AG04450 (cell line): ENCODE results near the gene HMGCS1. TPM values are rescaled to one million over a fixed set of nuclear protein-coding genes. Genes with fewer than 3 reads are reported as not detected.

Experiments used
- CTCF ChIA-PET: fragments of 300-600, 350-600 bp; formaldehyde crosslinking; extraction: SDS; loops from one replicate; lab custom pipeline; 2022; ENCODE audit warnings: antibody characterized with exemption, inconsistent platforms; lab: Charles Lee
- POLR2A ChIA-PET: fragments of 350-600 bp; formaldehyde crosslinking; extraction: SDS; loops from one replicate; lab custom pipeline; 2021; ENCODE audit warnings: antibody characterized with exemption, inconsistent platforms; lab: Yijun Ruan, JAX
- DNase-seq: peaks from one replicate; pipeline ENCODE4 v3.0.0-alpha.2; 2011; ENCODE audit warnings: low read depth, low spot score
- H3K27ac ChIP-seq: one replicate; pipeline ENCODE4 v1.5.1; 2012; ENCODE audit warnings: low read depth, low read length, control low read depth
- H3K27me3 ChIP-seq: one replicate; pipeline ENCODE4 v1.6.0; 2012; ENCODE audit warnings: low read length; ENCODE audit not compliant: control insufficient read depth, insufficient read depth
- H3K4me3 ChIP-seq: 2 replicates; pipeline ENCODE4 v1.5.1; 2011; ENCODE audit warnings: mild to moderate bottlenecking, low read depth, low read length, control low read depth
- H3K9me3 ChIP-seq: 2 replicates; pipeline ENCODE4 v1.5.1; 2012; ENCODE audit warnings: low read length; ENCODE audit not compliant: control insufficient read depth, insufficient read depth
- polyA plus RNA-seq: library from polyadenylated mRNA; depleted of rRNA; stranded (reverse); fragments of >200 nt; gene quantifications from 2 replicates; pipeline ENCODE4 v1.2.3, GENCODE V29; 2011
- TF ChIP-seq, protein P1 (sequence below): IDR thresholded peaks from 2 replicates; pipeline ENCODE4 v1.5.1; 2011; ENCODE audit warnings: low read depth, low read length, control low read depth, inconsistent platforms

The HMGCS1 gene
- polyA plus RNA-seq, 1 experiment = 31.1 TPM

DNA sequence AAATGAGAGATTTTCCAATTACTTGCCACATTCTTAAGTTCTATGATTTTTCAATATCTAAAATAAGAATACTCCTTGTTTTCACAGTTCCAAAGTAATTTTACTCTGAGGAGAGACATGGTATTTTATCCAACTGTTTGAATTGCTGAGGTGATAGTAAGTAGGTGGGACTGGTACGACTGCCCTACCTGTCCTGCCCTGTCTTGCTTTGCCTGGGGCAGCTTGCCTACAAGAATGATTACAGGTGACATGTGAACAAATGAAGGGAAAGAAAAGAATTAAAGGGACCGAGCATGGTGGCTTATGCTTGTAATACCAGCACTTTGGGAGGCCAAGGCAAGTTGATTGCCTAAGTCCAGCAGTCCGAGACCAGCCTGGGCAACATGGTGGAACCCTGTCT lies 41.6 kb upstream of the HMGCS1 start:
- Histone ChIP-seq H3K27me3 (no peaks in the 10 kb centered on the region), H3K27ac (no peak overlapping the region), H3K9me3 (peaks cover 2% of the 10 kb centered on the region; the same call in 1 of the 2 replicates), H3K4me3 (no peak overlapping the region)
- CTCF ChIA-PET = no interaction called here
- POLR2A ChIA-PET = no interaction called here
- TF ChIP-seq, protein P1, sequence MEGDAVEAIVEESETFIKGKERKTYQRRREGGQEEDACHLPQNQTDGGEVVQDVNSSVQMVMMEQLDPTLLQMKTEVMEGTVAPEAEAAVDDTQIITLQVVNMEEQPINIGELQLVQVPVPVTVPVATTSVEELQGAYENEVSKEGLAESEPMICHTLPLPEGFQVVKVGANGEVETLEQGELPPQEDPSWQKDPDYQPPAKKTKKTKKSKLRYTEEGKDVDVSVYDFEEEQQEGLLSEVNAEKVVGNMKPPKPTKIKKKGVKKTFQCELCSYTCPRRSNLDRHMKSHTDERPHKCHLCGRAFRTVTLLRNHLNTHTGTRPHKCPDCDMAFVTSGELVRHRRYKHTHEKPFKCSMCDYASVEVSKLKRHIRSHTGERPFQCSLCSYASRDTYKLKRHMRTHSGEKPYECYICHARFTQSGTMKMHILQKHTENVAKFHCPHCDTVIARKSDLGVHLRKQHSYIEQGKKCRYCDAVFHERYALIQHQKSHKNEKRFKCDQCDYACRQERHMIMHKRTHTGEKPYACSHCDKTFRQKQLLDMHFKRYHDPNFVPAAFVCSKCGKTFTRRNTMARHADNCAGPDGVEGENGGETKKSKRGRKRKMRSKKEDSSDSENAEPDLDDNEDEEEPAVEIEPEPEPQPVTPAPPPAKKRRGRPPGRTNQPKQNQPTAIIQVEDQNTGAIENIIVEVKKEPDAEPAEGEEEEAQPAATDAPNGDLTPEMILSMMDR = no peak
- DNase-seq = no peak

GRCh38 chr5:43353668-43354067 lies 40.5 kb upstream of the HMGCS1 start:
- CTCF ChIA-PET = no interaction called here
- TF ChIP-seq, protein P1 = no peak
- POLR2A ChIA-PET = no interaction called here
- no peak for DNase-seq
- no peak overlapping the region for H3K4me3 ChIP-seq
- H3K9me3 ChIP-seq = no peaks in the 10 kb centered on the region
- no peaks in the 10 kb centered on the region for H3K27me3 ChIP-seq
- H3K27ac ChIP-seq = no peak overlapping the region

DNA sequence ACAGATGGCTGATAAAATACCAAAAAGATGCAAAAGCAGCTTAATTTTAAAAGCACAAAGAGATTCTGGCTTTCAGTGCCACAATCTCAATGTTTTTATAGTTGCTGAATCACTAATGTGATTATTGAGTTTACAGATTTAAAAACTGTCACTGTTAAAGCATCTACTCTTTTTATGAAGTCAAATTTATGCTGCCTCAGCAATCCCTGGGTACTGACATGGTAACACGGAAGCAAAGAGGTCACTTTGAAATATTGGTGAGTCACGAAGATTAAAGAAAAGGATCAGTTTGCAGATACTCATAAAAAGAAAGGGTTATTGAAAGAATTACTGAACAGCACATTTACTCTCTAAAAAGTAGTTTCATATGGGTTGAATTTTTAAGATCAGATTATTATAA lies 39.7 kb upstream of the HMGCS1 start:
- TF ChIP-seq, protein P1 = no peak
- no peak overlapping the region for H3K27ac ChIP-seq
- H3K4me3 ChIP-seq = no peak overlapping the region
- H3K9me3 ChIP-seq = no peaks in the 10 kb centered on the region
- no peak for DNase-seq
- CTCF ChIA-PET = no interaction called here
- no peaks in the 10 kb centered on the region for H3K27me3 ChIP-seq
- POLR2A ChIA-PET = no interaction called here

DNA sequence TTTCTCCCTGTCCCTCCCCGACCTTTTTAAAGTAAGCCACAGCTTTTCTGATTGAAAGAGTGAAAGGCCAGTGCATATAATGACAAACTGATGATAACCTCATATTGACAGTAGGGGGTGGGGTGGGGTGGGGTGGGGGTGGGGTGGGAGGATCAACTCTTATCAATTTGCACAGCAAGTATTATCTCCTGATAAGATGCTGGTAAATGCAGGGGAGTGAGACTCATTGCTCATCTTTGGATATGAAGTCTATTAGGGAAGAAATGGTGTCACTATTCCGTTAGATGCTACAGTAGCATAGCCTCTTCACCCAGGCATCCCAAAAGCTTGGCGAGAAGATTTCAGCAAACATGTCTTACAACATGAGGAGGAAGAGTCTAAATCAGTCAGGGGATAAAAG lies 38.9 kb upstream of the HMGCS1 start:
- no peak for DNase-seq
- Histone ChIP-seq H3K27ac (no peak overlapping the region), H3K9me3 (no peaks in the 10 kb centered on the region), H3K27me3 (no peaks in the 10 kb centered on the region), H3K4me3 (no peak overlapping the region)
- CTCF ChIA-PET = no interaction called here
- POLR2A ChIA-PET = no interaction called here
- TF ChIP-seq, protein P1 = no peak

- Histone ChIP-seq H3K4me3 (no peak overlapping the region), H3K9me3 (no peaks in the 10 kb centered on the region), H3K27ac (no peak overlapping the region), H3K27me3 (no peaks in the 10 kb centered on the region)
- POLR2A ChIA-PET = no interaction called here
- DNase-seq = no peak
- TF ChIP-seq, protein P1 = no peak
- CTCF ChIA-PET = no interaction called here
These were observed 35.7 kb upstream of the HMGCS1 start for GRCh38 chr5:43348861-43349363.
